Natural killer cell (primary cell): Measurements from ENCODE around the gene LY9. TPM values are rescaled to one million over a fixed set of nuclear protein-coding genes. Genes with fewer than 3 reads are reported as not detected.

Experiments used
- ATAC-seq, 3 donors: fragments of 150-1000 bp in 2 of 3; fragments of 200-7000 bp in 1 of 3; cut with Tn5 transposase; 1 replicate in 1 of 3; 2 replicates in 2 of 3; pipeline ENCODE4 v1.10.0; 2021; ENCODE audit warnings: mild to moderate bottlenecking in 2 of 3, moderate library complexity in 2 of 3
- DNase-seq, 2 donors: peaks; one replicate each; pipeline versions ENCODE4 v3.0.0 to v3.0.0-alpha.2; 2013 to 2021; ENCODE audit warnings: mixed read lengths in 1 of 2
- H3K27ac ChIP-seq: one replicate; pipeline ENCODE4 v1.5.1; 2013; ENCODE audit warnings: mild to moderate bottlenecking, low read length
- H3K27me3 ChIP-seq: one replicate; pipeline ENCODE4 v1.6.1; 2013; ENCODE audit warnings: low read length; ENCODE audit not compliant: control insufficient read depth, insufficient read depth
- H3K36me3 ChIP-seq: one replicate; pipeline ENCODE4 v1.6.1; 2013; ENCODE audit warnings: low read length; ENCODE audit not compliant: control insufficient read depth, insufficient read depth
- H3K4me1 ChIP-seq: one replicate; pipeline ENCODE4 v1.6.1; 2013; ENCODE audit warnings: low read length; ENCODE audit not compliant: control insufficient read depth, insufficient read depth
- H3K4me3 ChIP-seq: one replicate; pipeline ENCODE4 v1.5.1; 2013; ENCODE audit warnings: low read length
- H3K9me3 ChIP-seq: one replicate; pipeline ENCODE4 v1.6.1; 2013; ENCODE audit warnings: low read length; ENCODE audit not compliant: control insufficient read depth, insufficient read depth
- H3K27ac Mint-ChIP-seq, 2 donors: one replicate each; pipeline ENCODE4 v1.8.0; 2022; ENCODE audit warnings: mild to moderate bottlenecking in 2 of 2, mixed read lengths in 2 of 2, moderate library complexity in 1 of 2
- H3K27me3 Mint-ChIP-seq, 2 donors: one replicate each; pipeline ENCODE4 v1.8.0; 2022; ENCODE audit warnings: low read depth in 2 of 2, mixed read lengths in 2 of 2
- H3K36me3 Mint-ChIP-seq: one replicate; pipeline ENCODE4 v1.8.0; 2022; ENCODE audit warnings: mixed read lengths
- H3K4me1 Mint-ChIP-seq, 2 donors: one replicate each; pipeline ENCODE4 v1.8.0; 2022; ENCODE audit warnings: mixed read lengths in 2 of 2
- H3K4me3 Mint-ChIP-seq: one replicate; pipeline ENCODE4 v1.8.0; 2022; ENCODE audit warnings: mild to moderate bottlenecking, moderate library complexity, mixed read lengths
- H3K9me3 Mint-ChIP-seq, 2 donors: one replicate each; pipeline ENCODE4 v1.8.0; 2022; ENCODE audit warnings: mixed read lengths in 2 of 2
- WGBS: methylation state at CpG from one replicate; pipeline ENCODE4 v1.1.7; 2013; ENCODE audit warnings: missing lambda C conversion rate; ENCODE audit not compliant: insufficient coverage; 5-methylcytosine and 5-hydroxymethylcytosine counted together
- intact Hi-C: fragments of 100-400 bp; cut with micrococcal nuclease; formaldehyde crosslinking; loops from one replicate; pipeline ENCODE4 v1.14.2; 2022
- total RNA-seq, 4 donors: library from RNA; stranded (reverse); fragments of 120-200 nt in 1 of 4; gene quantifications; one replicate each; pipeline versions ENCODE4 v1.2.3 to v1.2.4, GENCODE V29; 2013 to 2022
- TF ChIP-seq, protein P1 (sequence below): fragments of 200-600 bp; IDR thresholded peaks from one replicate; pipeline ENCODE4 v1.8.0; 2022; ENCODE audit warnings: antibody characterized with exemption

LY9 gene
- total RNA-seq, 3 donors from 2014 or later (not counting 1 experiment from before 2014, with no cell fraction given) = 30.3 to 47.1 (median 34.4) TPM

DNA sequence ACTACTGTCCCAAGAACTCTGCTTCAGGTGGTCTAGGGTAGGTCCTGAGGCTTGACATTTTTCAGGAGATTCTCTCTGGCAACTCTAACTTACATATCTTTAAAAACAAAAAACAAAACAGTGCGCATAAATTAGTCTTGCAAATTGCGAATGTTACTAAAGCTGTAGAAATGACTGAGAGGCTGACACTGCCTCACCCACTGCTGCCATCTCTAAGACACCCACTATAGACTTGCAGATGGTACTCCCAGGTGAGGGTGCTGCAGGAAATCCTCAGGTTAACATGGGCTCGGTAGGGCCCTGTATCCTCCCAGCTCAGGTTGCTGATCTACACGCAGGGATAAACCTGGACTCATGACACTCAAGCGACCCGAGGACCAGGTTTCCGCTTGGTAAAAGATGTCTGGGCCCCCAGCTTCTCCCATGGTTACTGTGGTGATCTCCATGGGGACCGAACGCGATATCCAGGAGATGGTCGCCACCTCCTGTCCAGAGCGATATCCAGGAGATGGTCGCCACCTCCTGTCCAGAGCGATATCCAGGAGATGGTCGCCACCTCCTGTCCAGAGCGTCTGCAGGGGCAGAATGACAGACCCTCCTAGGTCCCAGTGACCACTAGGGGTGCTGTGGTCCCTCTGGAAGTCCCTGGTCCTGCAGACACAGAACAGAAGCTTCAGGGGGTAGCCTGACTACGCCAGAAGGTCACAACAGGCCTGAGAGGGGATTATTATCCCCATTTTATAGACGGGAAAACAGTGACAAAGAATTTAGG, 16.2 kb upstream of the LY9 start:
- no peaks in the 10 kb centered on the region for H3K9me3 ChIP-seq
- H3K4me3 ChIP-seq = no peak overlapping the region
- peaks cover 0 to 10% of the 10 kb centered on the region in 2 donors for H3K4me1 Mint-ChIP-seq
- H3K27me3 Mint-ChIP-seq = no peaks in the 10 kb centered on the region
- no peak overlapping the region for H3K27ac Mint-ChIP-seq
- TF ChIP-seq, protein P1, sequence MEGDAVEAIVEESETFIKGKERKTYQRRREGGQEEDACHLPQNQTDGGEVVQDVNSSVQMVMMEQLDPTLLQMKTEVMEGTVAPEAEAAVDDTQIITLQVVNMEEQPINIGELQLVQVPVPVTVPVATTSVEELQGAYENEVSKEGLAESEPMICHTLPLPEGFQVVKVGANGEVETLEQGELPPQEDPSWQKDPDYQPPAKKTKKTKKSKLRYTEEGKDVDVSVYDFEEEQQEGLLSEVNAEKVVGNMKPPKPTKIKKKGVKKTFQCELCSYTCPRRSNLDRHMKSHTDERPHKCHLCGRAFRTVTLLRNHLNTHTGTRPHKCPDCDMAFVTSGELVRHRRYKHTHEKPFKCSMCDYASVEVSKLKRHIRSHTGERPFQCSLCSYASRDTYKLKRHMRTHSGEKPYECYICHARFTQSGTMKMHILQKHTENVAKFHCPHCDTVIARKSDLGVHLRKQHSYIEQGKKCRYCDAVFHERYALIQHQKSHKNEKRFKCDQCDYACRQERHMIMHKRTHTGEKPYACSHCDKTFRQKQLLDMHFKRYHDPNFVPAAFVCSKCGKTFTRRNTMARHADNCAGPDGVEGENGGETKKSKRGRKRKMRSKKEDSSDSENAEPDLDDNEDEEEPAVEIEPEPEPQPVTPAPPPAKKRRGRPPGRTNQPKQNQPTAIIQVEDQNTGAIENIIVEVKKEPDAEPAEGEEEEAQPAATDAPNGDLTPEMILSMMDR = peak; percentile 28
- no peaks in the 10 kb centered on the region for H3K9me3 Mint-ChIP-seq
- intact Hi-C loops = loop anchor here (5.0 kb wide), 2 partner anchors 97 to 172 kb away; partner anchors contain the start of gene ITLN2
- DNase-seq (peak in 1 of 2 donors; percentile 71), ATAC-seq (peak in 2 of 3 donors; percentile 66 to 69)
- no peaks in the 10 kb centered on the region for H3K27me3 ChIP-seq
- H3K36me3 Mint-ChIP-seq = no peaks in the 10 kb centered on the region
- 89% methylated on average over 18 of the region's 18 CpGs for WGBS
- H3K36me3 ChIP-seq = no peaks in the 10 kb centered on the region
- no peak overlapping the region for H3K27ac ChIP-seq
- H3K4me3 Mint-ChIP-seq = no peak overlapping the region
- H3K4me1 ChIP-seq = peaks cover 16% of the 10 kb centered on the region

DNA sequence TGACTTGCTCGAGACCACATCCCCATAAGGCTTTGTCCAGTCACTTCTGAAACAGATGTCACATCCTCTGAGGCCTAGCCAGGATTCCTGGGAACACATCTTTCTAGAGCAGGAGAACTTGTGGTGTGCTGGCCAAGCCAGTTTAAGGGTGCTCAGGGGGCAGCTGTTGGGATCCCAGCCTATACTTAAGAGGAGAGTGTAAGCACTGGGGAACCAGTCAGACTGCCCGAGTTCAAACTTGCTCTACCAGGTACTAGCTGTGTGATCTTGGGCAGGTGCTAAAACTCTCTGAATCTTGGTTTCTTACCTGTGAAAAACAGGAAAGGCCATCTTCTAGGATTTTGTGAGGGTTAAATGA, 15.6 kb upstream of the LY9 start:
- 90% methylated on average over 2 of the region's 2 CpGs for WGBS

DNA sequence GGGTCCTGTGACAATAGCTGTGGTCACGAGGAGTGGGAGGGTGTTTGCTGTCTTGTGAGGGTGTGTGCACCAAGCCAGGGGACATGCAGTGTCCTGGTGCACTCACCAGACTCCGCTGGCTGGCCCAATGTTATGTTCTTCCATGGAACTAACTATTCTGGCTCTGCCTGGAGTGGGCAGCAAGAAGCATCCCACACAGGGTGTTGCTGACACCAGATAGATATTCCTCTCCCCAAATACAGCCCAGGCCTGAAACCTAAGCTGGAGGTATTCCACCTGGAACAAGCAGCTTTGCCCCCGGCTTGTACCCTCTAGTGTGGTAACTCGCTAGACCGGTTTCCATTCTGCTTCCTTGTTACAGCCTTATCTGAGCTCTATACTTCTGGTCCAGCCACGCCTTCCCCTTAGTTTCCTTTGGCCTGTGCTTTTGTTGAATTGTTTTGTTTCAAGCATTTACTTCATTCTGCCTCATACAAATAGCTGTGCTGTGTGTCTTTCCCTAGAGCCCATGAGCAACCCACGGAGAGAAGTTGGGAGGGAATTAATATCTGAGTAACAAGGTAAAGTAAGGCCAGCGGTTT, 14.7 kb upstream of the LY9 start:
- WGBS = 90% methylated on average over 8 of the region's 8 CpGs
- no peaks in the 10 kb centered on the region for H3K27me3 ChIP-seq
- H3K27ac Mint-ChIP-seq = no peak overlapping the region
- DNase-seq (no peak), ATAC-seq (no peak)
- no peaks in the 10 kb centered on the region for H3K36me3 Mint-ChIP-seq
- no peaks in the 10 kb centered on the region for H3K9me3 Mint-ChIP-seq
- H3K36me3 ChIP-seq = no peaks in the 10 kb centered on the region
- TF ChIP-seq, protein P1 = no peak
- H3K4me1 Mint-ChIP-seq = peaks cover 0 to 5% of the 10 kb centered on the region in 2 donors
- intact Hi-C loops = no loop called here
- H3K9me3 ChIP-seq = no peaks in the 10 kb centered on the region
- no peak overlapping the region for H3K4me3 Mint-ChIP-seq
- H3K27ac ChIP-seq = peak overlapping the region; percentile 59
- H3K27me3 Mint-ChIP-seq = no peaks in the 10 kb centered on the region
- peaks cover 16% of the 10 kb centered on the region for H3K4me1 ChIP-seq
- no peak overlapping the region for H3K4me3 ChIP-seq

More for the DNA sequence above, 15.6 kb upstream of the LY9 start:
- Mint-ChIP-seq H3K4me1 (peaks cover 0 to 5% of the 10 kb centered on the region in 2 donors), H3K27ac (no peak overlapping the region), H3K4me3 (no peak overlapping the region), H3K36me3 (no peaks in the 10 kb centered on the region), H3K9me3 (no peaks in the 10 kb centered on the region), H3K27me3 (no peaks in the 10 kb centered on the region)
- ATAC-seq (no peak), DNase-seq (no peak)
- TF ChIP-seq, protein P1 = no peak
- no peaks in the 10 kb centered on the region for H3K36me3 ChIP-seq
- no peaks in the 10 kb centered on the region for H3K9me3 ChIP-seq
- no peaks in the 10 kb centered on the region for H3K27me3 ChIP-seq
- intact Hi-C loops = no loop called here
- H3K4me3 ChIP-seq = no peak overlapping the region
- peaks cover 16% of the 10 kb centered on the region for H3K4me1 ChIP-seq
- H3K27ac ChIP-seq = no peak overlapping the region
